ENCODE measurements around the gene FOXP1. TPM values are rescaled to one million over a fixed set of nuclear protein-coding genes. Genes with fewer than 3 reads are reported as not detected.

Gene FOXP1
- total and polyA plus RNA-seq, 2 of the 8 experiments (the other 6 are each of a cell fraction or from before 2014, with no cell fraction given): 13.9 to 25.4 TPM

- no peak overlapping the region for H3K4me3 ChIP-seq (ENCODE audit: extremely low read depth in 1 of 4, insufficient read depth in 2 of 4, low read depth in 3 of 4, low read length in 4 of 4)
- H4K91ac ChIP-seq (replicated peaks; ENCODE audit: insufficient read length, low read length): no peak overlapping the region
- no peak overlapping the region for H3K9ac ChIP-seq (replicated peaks in 1 of 4; ENCODE audit: extremely low read depth in 1 of 4, low read depth in 3 of 4, low read length in 3 of 4)
- no peak overlapping the region for H3K27ac ChIP-seq (ENCODE audit: low read depth, low read length)
- no peak overlapping the region for H3K56ac ChIP-seq (replicated peaks; ENCODE audit: insufficient read length, low read depth, low read length)
- ChIA-PET CTCF (ENCODE audit: partially characterized antibody) (interaction anchor here (0.7 kb wide), 1 partner anchor 315 kb away, joined by 3 read pairs; no protein-coding TSS in a partner anchor), POLR2A (ENCODE audit: partially characterized antibody) (no interaction called here)
- H3K4me2 ChIP-seq (ENCODE audit: insufficient read depth in 1 of 2, low read depth in 2 of 2, low read length in 2 of 2): no peak overlapping the region
- no peaks in the 10 kb centered on the region for H3K36me3 ChIP-seq (ENCODE audit: control insufficient read depth in 2 of 4, insufficient read depth in 4 of 4, low read length in 3 of 4)
- H2AK5ac ChIP-seq (ENCODE audit: low read depth, low read length): no peak overlapping the region
- no peak overlapping the region for H2BK20ac ChIP-seq (ENCODE audit: low read length)
- H3K23me2 ChIP-seq (ENCODE audit: low read depth, low read length): no peaks in the 10 kb centered on the region
- H3K23ac ChIP-seq (ENCODE audit: insufficient read length): no peak overlapping the region
- no peak overlapping the region for H2AFZ ChIP-seq (ENCODE audit: low read length)
- no peak overlapping the region for H3K18ac ChIP-seq (ENCODE audit: extremely low read depth, low read length)
- peaks cover 5% of the 10 kb centered on the region; the same call in 1 of the 2 replicates for H3K79me1 ChIP-seq (ENCODE audit: low read depth, low read length)
- H3K14ac ChIP-seq (ENCODE audit: insufficient read length): no peak overlapping the region
- no peak overlapping the region for H4K5ac ChIP-seq (ENCODE audit: insufficient read length, low read depth, low read length)
- no peaks in the 10 kb centered on the region for H4K20me1 ChIP-seq (replicated peaks in 1 of 2; ENCODE audit: control insufficient read depth in 1 of 2, insufficient read depth in 2 of 2, low read length in 2 of 2)
- FAIRE-seq (no peak), DNase-seq (ENCODE audit: low read depth in 1 of 2, low spot score in 2 of 2) (no peak)
- H3K9me3 ChIP-seq (ENCODE audit: insufficient read depth in 2 of 2, low read depth in 1 of 2, low read length in 1 of 2): no peaks in the 10 kb centered on the region
- H4K8ac ChIP-seq (ENCODE audit: extremely low read depth, insufficient read depth, low read length): no peak overlapping the region
- no peak for TF ChIP-seq RAD21 (IDR thresholded peaks at IDR 0.05 in 1 of 2, conservative IDR thresholded peaks at IDR 0.05 in 1 of 2; ENCODE audit: low read depth in 2 of 2, low read length in 2 of 2)
- no peak for TF ChIP-seq KDM5A (IDR thresholded peaks at IDR 0.05; ENCODE audit: low read length)
- no peak for TF ChIP-seq SAP30 (IDR thresholded peaks at IDR 0.05; ENCODE audit: insufficient read depth, insufficient replicate concordance, low read length)
- no peak for TF ChIP-seq E2F6 (IDR thresholded peaks at IDR 0.05)
- no peak for TF ChIP-seq MAX (IDR thresholded peaks at IDR 0.05)
- TF ChIP-seq TBP (IDR thresholded peaks at IDR 0.05; ENCODE audit: low read depth, low read length): no peak
- H2BK15ac ChIP-seq (ENCODE audit: low read length): no peak overlapping the region
- no peak overlapping the region for H3K4ac ChIP-seq (replicated peaks; ENCODE audit: insufficient read length, low read depth, low read length)
- peaks cover 3 to 38% of the 10 kb centered on the region in 2 experiments; a peak in 3 of 4 replicates for H3K79me2 ChIP-seq (ENCODE audit: control insufficient read depth in 1 of 2, insufficient read depth in 2 of 2, low read length in 2 of 2)
- no peak overlapping the region for H2BK12ac ChIP-seq (ENCODE audit: low read depth, low read length)
- 92% methylated on average over 5 of the region's 5 CpGs; no CpG with 5 or more reads in 1 of the 2 experiments for WGBS, 2 experiments (ENCODE audit: extremely low coverage in 1 of 2, insufficient coverage in 1 of 2, insufficient read length in 1 of 2, insufficient replicate concordance in 2 of 2, low coverage in 1 of 2, low lambda C conversion rate in 2 of 2, missing lambda C conversion rate in 1 of 2)
- H2BK5ac ChIP-seq (ENCODE audit: low read depth, low read length): no peak overlapping the region
- H3K4me1 ChIP-seq (replicated peaks in 1 of 4; ENCODE audit: control insufficient read depth in 3 of 4, insufficient read depth in 4 of 4, low read length in 3 of 4): peaks cover 0 to 8% (median 4%) of the 10 kb centered on the region in 4 experiments; a peak in 4 of 7 replicates
- no peak overlapping the region for H2BK120ac ChIP-seq (replicated peaks; ENCODE audit: low read depth, low read length)
- H3K27me3 ChIP-seq (replicated peaks in 1 of 4; ENCODE audit: control insufficient read depth in 3 of 4, extremely low read depth in 1 of 4, insufficient read depth in 3 of 4, low read length in 3 of 4): no peaks in the 10 kb centered on the region
Measured at GRCh38 chr3:71285086-71285485, 298.4 kb downstream of the FOXP1 start.

Measured in H1 (cell line).